MM.1S (cell line): ENCODE measurements around the gene SH3PXD2B.

Experiments
- CTCF ChIP-seq: fragments of 300-600 bp; sonication (generic); IDR thresholded peaks from 2 replicates; pipeline ENCODE4 v1.5.1; 2016; ENCODE audit warnings: antibody characterized with exemption, low read length, mixed read lengths
- EZH2 ChIP-seq: fragments of 300-600 bp; sonication (generic); optimal IDR thresholded peaks from 2 replicates; pipeline ENCODE3; 2017; ENCODE audit warnings: low read depth, mild to moderate bottlenecking, antibody characterized with exemption, low read length, mixed read lengths
- EZH2phosphoT487 ChIP-seq: fragments of 300-600 bp; sonication (generic); IDR thresholded peaks from 2 replicates; pipeline ENCODE4 v1.6.1; 2018; ENCODE audit warnings: antibody characterized with exemption, low read length

DNA sequence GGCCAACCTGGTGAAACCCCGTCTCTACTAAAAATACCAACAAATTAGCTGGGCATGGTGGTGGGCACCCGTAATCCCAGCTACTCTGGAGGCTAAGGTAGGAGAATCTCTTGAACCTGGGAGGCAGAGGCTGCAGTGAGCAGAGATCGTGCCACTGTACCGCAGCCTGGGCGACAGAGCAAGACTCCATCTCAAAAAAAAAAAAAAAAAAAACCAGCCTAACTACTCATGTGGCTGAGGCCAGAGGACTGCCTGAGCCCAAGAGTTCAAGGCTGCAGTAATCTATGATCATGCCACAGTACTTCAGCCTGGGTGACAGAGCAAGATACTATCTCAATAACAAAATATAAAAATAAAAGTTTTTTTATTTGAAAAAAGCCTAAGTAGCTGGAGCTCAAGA is 174.0 kb downstream of the SH3PXD2B start:
- TF ChIP-seq CTCF: no peak
- TF ChIP-seq EZH2phosphoT487: no peak
- no peak for TF ChIP-seq EZH2
